GM19099 (cell line): ENCODE results near the gene RGS1.
A peak's percentile ranks its signal among the peaks of the same experiment; 100 is the strongest.

Experiments
- POLR2A ChIP-seq: IDR thresholded peaks from 3 replicates; pipeline ENCODE4 v1.6.1; 2011; ENCODE audit warnings: low read depth; ENCODE audit not compliant: insufficient read length; ENCODE audit errors: extremely low read depth

The RGS1 gene

DNA sequence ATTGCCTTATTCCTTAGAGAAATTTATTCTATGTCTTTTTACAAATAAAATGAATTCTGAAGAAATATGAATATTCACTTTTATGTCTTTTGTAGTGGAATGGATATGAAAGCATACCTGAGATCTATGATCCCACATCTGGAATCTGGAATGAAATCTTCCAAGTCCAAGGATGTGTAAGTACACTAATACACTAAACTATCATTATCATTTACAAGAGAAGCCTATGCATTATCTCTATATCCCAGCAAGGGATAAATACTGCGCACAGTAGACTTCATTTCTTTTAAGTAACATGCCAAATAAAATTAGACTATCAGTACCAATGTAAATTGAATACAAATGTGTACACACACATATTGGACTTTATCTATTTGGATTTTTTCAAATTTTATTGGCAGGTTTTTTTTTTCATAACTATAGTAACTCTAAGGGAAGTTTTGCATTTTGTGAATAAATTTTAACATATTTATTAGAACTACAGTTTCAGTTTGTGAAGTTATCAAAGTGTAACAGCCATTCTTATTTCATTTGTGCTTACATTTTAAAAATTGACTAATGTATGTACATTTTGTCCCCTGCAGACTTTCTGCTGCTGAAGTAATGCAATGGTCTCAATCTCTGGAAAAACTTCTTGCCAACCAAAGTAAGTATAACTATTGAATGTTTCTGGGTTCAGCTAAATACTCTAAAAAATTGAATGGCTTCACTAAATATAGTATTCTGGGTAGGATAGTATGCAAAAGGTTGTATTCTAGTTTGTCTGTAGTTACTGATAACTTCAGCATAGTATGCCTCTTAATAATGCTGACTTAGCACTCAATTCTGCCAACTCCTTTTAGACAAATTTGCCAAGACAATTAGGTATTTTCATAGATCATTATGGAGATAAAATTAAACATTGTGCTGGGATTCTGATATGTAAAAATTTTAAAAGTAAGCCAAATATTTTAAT is 894 bp downstream of the RGS1 start:
- no peak for TF ChIP-seq POLR2A

DNA sequence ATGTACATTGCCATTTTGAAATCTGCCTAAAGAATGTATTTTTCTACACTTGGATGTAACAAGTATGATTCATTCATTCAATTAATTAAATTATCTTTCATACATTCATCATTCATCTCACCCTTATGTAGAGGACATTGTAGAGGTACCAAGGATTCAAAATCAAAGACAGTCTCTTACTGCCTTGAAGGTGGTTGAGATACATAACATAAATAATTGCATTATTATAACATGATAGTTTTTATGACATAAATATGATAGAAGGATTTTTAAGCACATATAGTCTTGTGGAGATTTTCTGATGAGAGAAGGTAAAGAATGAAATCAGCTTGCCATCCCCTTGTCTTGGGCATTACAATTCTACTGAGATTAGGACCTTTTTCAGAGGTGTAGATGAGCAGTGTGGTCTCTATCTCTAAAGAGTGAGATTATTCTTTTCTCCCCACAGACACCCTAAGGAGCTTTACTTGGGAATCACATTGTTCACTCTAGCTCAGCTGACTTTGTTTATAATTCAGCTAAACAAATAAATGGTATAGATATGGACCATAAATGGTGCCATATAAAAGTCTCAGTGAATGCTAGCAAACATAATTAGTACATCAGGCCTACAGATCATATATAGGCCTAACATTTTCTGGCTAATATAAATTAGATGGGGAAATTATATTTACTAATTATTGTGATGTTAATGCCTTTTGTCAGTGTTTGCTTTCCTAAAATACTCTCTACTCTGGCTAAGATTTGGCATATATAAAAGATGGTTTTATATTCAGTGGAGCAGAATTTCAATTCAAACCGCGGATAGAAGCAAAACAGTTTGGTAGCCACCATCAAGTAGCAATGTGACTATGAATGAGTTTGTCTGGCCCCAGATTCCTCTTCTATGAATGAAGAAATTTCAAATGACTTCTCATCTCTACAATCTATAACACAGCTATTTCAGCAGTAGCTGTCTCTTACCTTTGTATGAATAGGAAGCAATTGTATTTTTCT is 1.9 kb downstream of the RGS1 start:
- TF ChIP-seq POLR2A, result peak; percentile 74

DNA sequence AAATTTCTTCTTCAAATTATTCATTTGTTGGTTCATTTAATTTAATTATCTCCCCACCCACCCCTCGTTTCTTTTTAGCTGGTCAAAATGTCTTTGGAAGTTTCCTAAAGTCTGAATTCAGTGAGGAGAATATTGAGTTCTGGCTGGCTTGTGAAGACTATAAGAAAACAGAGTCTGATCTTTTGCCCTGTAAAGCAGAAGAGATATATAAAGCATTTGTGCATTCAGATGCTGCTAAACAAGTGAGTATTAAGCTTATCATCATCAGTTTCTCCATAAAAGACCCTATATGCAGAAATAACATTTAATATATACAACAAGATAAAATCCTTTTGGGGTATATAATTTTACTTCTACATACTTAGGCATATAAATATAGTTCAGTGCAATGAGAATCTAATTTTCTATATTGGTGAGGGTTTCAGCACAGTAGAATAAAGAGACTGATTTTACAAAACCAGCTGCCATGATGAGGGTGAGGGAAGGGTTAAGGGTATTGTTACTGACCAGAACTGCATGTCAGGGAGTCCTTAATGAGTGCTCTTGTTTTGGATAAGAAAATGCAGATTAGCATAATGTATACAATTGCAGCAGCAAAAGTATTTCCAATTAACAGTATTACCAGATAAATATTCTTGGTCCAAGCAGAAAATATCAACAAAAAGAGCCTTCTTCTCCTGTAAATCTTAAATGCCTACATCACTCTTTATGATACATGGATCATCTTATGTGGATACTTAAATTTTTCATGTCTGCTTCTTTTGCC is 2.8 kb downstream of the RGS1 start:
- peak; percentile 42 for TF ChIP-seq POLR2A

DNA sequence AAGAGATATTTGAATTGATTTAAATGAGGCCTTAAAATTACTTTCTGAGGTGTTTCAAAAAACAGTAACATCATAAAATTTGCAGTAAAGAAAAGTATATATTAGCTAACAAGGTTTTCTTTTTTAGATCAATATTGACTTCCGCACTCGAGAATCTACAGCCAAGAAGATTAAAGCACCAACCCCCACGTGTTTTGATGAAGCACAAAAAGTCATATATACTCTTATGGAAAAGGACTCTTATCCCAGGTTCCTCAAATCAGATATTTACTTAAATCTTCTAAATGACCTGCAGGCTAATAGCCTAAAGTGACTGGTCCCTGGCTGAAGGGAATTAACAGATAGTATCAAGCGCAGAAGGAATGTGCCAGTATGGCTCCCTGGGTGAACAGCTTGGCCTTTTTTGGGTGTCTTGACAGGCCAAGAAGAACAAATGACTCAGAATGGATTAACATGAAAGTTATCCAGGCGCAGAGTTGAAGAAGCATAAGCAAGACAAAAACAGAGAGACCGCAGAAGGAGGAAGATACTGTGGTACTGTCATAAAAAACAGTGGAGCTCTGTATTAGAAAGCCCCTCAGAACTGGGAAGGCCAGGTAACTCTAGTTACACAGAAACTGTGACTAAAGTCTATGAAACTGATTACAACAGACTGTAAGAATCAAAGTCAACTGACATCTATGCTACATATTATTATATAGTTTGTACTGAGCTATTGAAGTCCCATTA is 3.6 kb downstream of the RGS1 start:
- peak; percentile 66 for TF ChIP-seq POLR2A

DNA sequence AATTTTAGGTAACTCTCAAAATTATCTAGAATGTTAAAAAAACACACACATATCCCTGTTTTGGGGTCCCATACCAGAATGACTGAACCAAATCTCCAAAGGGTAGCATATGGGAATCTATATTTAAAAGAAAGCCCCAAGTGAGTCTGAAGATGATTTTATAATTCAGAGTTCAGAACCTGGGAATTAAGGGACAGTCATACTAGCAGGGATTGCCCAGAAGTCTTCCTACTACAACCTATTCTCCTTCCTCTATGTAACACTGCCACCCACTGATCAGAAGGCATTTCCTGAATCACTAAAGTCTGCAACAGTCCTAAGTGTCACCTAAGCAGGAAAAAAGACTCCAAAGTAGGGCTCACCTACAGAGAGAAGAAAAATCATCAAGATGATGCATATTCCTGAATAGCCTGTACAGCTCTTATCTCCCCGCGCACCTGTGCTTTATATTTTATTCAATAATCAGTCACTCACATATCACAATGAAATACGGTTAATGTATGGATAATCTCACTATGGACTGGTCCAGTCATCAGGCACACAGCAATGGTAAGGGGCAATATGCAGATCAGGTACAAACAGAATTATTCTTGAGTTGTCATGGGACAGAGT is 4.9 kb downstream of the RGS1 start:
- peak; percentile 83 for TF ChIP-seq POLR2A

DNA sequence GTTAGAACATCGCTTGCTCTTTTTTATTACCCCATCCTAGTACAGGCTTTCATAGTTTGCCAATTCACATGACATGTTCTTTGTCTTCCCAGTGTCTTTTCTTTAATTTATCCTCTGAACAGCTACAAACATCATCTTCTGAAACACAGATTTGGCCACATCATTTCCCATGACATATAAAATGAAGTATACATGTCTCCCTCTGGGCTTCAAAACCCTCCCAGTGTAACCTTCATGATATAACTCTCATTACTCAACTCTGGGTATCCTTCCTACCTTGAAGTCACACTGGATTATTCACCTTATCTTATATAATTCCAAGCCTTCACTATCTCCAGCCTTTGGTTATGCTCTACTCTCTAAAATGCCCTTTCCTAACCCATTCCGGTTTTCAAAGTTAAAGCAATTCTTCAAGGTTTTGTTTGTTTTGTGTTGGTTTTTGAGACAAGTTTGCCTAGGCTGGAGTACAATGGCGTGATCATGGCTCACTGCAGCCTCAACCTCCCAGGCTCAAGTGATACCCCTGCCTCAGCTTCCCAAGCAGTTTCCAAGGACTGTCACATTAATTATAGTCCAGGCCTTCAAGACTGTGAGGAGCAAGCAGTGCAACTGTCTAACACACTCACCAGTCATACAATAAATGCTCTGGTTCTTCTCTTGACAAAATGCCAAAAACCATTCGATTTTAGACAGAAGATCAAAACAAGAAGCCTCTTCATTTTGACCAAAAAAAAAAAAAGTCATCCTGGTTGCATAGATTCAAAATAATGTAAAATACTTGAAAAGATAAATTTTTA is 5.8 kb downstream of the RGS1 start:
- TF ChIP-seq POLR2A, result no peak

DNA sequence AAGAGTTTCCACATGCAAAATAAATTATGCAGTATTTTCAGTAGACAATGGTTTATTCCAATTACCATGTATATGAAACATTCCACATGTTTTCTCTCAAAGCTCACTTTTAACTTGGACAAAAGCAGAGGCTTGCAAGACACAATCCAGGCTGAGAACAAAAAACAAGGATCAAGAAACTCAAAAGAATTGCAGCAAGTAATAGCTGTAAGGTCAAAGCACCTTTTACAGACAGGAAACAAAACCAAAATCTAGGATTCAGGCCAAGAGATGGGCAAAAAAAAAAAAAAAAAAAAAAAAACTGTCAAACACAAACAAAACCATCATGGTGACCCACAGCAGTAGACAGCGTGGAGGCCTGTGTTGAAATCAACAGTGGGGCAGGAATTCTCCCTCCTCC is 9.3 kb downstream of the RGS1 start:
- TF ChIP-seq POLR2A, result no peak

DNA sequence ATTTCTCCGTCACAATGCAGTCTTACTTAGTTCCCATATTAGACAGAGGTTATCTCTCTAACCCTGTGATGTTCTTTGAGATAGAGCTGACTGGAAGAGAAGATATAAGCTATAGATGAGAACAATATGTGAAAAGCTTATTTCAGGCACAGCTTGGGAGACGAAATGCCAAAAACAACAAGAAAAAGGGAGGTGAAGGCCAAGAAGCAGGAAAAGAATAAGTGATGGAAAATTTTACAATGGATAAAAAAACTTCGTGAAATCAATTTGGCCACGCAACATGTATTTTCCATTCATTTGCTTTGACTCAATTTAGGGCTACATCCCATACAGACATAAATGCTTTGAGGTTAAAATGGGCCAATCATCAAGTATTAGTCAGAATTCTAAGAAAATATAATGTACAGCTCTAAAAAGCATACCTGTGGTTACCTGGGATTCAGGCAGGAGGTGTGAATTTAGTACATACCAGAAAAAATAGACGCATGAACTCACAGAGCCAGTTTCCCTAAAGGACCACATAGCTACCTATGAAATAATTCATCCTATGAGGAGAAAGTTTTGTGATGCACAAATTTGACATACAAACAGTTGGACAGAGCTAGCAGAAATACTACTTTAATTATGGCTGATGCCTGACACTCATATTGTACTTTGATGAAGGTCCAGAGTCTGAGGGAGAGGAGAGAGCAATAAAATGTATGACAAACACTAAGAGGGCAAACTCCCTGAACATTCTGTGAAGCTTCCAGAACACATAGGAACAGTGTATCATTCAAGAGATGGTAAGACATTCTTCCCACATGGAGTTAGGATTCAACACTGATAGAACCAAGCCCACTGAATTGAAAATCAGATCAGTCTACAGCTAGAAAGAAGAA is 12.1 kb downstream of the RGS1 start:
- TF ChIP-seq POLR2A, result no peak

DNA sequence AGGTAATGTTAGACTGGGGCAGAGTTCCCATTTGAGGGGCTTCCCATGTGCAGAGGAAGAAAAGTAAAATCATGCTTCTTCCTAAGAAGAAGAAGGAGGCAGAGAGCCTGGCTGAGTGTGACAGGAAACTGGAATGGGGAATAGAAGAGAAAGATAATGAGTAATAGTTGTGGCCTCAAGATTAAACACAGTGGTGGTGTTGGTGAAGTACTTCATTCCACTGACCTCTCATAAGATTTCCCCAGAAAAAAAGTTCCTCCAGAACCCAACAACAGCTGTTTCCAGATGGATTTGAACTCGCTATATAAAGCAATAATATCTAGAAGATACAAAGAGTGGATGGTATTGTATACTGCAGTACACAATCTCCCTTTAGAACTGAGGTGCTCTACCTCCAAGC is 13.0 kb downstream of the RGS1 start:
- no peak for TF ChIP-seq POLR2A

DNA sequence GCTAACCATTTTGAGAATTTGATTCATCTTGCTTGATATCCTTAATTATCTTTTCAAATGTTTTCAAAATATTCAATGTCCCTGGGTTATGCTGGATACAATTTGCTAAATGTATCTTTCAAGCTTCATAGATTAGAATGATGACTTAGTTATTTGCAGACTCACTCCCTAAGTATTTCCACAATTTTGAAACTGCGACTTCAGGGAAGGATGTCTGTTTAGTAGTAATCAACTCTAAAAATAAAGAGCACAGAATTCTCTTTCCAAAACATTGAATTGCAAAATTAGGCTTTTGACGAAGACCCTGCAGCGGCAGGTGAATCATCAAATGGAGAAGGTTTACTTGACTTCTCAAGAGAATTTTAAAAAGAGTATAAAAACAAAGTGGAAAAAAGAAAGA is 14.2 kb downstream of the RGS1 start:
- TF ChIP-seq POLR2A, result no peak

DNA sequence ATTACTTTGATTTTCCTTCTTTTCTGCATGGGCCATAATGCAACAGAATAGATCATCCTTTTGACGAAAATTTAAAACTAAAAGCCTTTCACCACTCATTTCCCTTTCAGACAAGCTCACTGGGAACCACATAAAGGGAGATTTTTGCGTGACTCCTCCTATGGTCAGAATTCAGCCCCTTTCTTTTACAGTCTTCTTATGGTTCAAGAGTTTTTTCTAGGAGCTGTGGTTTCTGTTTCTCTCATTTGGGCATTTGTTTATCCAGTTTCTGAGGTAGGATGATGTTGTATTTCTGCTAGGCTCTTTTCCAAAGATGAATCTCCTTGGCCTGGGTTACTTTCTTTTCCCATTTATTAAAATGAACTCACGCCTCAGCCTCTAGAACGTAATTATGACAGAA is 16.9 kb downstream of the RGS1 start:
- TF ChIP-seq POLR2A, result no peak
